Activated T-helper 1 cell treated with Interleukin-2 at 50 U/mL for 16 hours (primary cell): ENCODE measurements around the gene HOXA2.

Source experiments
- DNase-seq: peaks from one replicate; pipeline ENCODE4 v3.0.0-alpha.2; 2020; ENCODE audit warnings: low read depth

Gene HOXA2

DNA sequence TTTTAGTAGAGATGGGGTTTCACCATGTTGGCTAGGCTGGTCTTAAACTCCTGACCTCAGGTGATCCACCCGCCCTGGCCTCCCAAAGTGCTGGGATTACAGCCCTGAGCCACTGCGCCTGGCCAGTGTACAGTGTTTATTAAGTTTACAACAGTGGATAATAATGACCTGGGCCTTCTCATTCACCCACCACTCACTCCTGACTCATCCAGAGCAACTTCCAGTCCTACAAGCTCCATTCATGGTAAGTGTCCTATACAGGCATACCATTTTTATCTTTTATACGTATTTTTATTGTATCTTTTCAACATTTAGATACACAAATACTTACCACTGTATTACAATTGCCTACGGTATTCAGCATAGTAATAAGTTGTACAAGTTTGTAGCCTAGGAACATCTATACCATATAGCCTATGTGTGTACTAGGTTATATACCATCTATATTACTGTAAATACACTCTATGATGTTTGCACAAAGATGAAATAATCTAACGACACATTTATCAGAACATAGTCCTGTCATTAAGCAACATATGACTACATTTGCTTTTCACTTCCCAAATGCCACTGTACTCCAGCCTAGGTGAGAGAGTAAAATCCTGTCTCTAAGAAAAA, 23.8 kb downstream of the HOXA2 start:
- no peak for DNase-seq

DNA sequence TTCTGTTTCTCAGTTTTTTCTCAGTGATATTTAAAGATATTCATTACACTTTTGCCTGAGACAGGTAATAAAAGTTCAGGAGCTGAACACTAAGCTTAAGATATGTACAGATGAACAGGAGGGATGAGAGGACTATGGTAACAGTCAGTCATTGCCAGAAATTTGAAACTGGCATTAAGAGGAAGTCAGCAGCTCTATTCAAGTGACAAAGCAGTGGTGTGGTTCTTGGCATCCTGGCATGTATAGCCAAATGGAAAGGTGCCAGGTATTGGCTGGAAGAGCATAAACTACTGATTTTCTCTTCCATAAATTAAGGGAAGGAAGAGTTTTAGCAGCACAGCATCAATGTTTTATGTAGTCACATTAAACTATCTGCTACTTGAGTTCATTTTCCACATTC, 29.4 kb downstream of the HOXA2 start:
- no peak for DNase-seq

DNA sequence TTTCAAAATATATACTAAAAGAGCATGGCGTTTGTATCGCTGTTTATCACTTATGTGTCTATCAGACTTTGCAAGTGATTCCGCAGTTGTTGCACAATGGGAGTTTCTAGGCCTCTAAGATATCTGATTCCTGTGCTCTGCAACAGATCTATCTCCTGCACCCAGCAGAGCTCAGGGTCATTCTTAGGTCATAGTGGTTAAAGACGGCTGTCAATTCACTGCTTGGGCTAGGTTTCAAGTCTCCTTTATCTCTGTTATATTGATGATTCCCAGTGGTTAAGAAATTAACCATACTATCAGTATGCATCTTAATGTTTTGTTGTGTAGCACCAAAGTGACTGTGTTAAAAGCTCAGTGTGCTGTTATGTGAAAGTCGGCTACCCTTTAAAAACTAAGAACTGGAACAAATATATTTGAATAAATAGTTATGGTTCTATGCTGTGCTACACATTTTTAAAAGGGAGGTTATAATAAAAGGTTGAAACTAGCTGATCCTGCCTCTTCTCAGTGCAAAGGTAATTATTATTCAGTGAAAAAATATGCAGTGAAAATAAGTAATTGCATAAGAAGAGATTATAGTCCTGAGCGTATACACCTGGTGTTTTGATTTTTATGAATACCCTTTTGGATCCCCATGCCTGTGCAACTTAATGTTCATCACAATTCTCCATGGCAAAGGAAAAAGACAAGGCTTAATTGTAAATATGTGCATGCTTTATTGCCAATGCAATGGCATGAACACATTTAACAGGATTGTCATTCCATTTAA, 30.7 kb downstream of the HOXA2 start:
- no peak for DNase-seq

DNA sequence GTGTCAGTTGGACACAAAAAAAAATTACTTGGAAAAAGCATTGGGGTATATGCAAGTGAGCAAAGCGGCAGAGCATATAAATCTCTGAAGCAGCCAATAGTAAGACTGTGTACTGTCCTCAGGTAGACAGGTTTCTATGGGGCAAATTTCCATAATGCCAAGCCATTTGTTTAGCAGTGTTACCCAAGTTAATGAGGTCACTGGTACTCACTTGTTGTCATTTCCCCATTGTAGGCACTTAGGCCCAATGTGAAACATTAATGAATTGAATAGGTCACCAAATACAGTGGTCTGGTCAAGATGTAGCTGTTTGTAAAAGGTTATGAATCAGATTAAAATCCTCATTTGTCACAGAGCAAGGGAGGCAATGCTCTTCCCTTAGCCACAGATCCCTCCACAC, 34.2 kb downstream of the HOXA2 start:
- no peak for DNase-seq

DNA sequence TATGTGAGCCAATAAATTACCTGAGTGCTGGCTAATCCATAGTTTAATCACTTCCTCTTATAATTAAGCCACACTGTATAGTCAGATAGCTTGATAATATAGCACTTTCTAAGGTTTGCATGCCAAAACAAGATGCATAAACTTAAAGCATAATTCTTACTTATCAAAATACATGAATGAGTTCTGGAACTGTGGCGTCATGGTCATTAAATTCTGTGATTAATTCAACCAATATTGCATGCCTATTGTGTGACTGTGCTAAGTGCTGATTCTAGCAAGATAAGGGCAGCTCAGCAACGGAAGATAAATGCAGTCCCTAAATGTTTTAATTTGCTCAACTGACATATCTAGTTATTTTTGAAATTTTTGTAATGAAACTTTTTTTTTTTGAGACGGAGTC, 36.3 kb downstream of the HOXA2 start:
- no peak for DNase-seq

DNA sequence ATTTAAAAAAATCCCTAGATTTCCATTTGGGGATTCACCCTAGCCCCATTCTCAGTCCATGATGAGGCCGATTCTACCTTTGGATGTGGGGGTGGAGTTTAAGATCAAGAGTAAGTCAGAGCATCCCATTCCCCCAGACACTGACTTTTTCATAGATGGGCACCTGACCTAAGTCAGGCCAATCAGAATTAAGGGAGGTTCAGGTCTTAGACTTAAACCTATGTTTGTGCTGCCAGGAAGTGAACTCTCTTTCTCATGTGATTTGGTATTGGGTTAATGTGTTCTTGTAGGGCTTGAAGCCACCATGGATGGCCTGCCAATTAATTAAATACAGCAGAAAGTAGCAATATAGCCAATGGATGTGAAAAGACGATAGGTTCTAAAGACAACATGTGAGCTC, 36.8 kb downstream of the HOXA2 start:
- no peak for DNase-seq

DNA sequence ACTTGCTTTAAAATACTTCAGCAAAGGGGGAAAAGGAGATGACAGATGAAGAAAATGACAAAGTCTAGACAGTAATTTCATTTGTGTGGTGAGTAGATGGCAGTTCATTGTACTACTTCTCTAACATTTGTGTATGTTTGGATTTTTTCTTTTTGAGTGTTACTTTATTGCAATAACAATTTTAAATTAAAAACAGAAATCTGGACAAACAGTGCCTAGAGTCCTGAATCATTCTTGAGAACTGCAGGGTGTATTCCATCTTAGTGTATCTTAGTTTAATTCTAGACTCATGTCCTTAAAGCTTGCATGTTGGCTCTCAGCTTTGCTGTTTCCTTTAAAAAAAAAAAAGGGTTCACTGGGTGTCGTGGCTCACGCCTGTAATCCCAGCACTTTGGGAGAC, 37.8 kb downstream of the HOXA2 start:
- DNase-seq, result no peak

DNA sequence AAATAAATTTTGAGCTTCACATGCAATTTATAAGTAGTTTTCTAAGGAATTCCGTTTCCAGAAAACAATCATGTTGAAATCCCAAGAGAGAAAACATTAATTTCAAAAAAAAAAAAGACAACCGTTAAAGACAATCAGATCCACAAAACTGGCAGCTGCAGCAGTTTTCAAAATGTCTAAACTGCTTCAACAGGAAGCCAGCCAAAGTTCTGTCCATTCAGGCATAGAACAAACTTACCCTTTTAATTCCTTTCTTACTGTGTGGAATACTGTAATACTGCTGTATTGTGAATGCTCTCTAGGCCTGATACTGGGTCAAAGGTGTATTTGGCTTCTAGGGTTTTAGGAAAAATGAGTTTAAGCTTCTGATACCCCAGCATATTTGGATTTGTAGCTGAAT, 38.3 kb downstream of the HOXA2 start:
- DNase-seq, result no peak

DNA sequence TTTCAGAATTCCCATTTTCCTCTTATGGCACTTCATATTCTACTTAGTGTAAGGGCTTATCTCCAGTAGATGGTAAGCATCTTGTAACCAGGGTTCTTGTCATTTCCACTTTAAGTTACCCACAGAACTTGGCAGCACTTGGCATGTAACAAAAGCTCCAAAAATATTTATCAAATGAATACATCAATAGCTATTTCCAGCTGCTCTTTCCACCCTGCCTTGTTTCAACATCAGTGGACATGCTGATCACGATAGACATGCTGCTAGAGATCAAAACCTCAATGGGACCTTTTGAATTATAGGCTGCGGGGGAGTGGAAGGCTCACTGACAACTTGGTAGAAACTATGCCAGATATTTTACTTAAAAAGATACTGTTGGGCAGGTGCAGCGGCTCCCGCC, 39.5 kb downstream of the HOXA2 start:
- no peak for DNase-seq

DNA sequence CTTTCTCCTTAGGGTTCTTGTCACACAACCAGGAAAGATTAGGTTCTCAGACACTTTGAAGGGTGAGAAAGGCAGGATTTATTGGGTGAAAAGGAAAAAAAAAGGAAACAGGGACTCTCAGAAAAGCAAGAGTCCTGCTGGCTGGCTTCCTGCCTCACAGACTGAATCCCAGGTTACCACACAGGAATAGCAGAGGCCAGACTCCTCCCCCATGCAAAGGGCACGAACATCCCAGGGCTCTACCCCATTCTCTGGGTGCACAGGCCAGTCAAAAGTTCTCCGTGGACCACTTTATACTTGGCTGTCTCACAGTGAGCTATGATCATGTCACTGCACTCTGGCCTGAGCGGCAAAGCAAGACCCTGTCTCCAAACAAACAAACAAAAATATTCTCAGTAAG, 49.3 kb downstream of the HOXA2 start:
- no peak for DNase-seq

DNA sequence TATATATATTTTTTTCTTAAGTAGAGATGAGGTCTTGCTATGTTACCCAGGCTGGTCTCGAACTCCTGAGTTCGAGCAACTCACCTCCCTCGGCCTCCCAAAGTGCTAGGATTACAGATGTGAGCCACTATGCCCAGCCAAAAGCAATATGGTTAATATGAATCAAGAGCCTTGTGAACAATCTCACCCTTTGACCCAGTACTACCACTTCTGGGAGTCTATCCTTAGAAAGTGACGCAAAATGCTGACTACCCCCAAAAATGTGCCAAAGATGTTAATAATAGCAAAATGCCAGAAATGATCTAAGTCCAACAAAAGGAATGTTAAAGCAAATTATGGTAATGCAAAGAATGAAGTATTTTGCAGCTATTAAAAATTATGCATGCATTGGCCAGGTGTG, 51.0 kb downstream of the HOXA2 start:
- no peak for DNase-seq
